GM23248 (cell line): ENCODE measurements around the gene SOBP.

Source experiments
- EZH2 ChIP-seq: fragments of 200-600 bp; sonication (generic); IDR thresholded peaks from 2 replicates; pipeline ENCODE4 v1.6.1; 2018; ENCODE audit warnings: antibody characterized with exemption, mild to moderate bottlenecking; ENCODE audit not compliant: insufficient read depth, poor library complexity, severe bottlenecking
- EZH2phosphoT487 ChIP-seq: fragments of 200-600 bp; sonication (generic); IDR thresholded peaks from 2 replicates; pipeline ENCODE4 v1.6.1; 2018; ENCODE audit warnings: antibody characterized with exemption, moderate library complexity, mild to moderate bottlenecking, low read depth; ENCODE audit not compliant: insufficient read depth

GRCh38 chr6:107587451-107587850 is 97.5 kb downstream of the SOBP start:
- TF ChIP-seq EZH2: no peak
- TF ChIP-seq EZH2phosphoT487: no peak
